NB4 (cell line): ENCODE data around the gene EBLN2.
A peak's percentile ranks its signal among the peaks of the same experiment; 100 is the strongest.

Experiments
- DNase-seq: peaks from one replicate; pipeline ENCODE4 v3.0.0; 2010; ENCODE audit warnings: low read depth
- H3K4me3 ChIP-seq: one replicate; pipeline ENCODE4 v1.5.1; 2011; ENCODE audit warnings: mild to moderate bottlenecking, low read depth, low read length, moderate library complexity
- CTCF ChIP-seq: IDR thresholded peaks from one replicate; pipeline ENCODE4 v1.5.1; 2012; ENCODE audit warnings: low read depth, low read length
- MAX ChIP-seq: IDR thresholded peaks from 2 replicates; pipeline ENCODE4 v1.6.1; 2011; ENCODE audit warnings: low read depth, low read length
- MYC ChIP-seq: IDR thresholded peaks from 2 replicates; pipeline ENCODE4 v1.6.1; 2011; ENCODE audit warnings: low read depth, low read length
- POLR2A ChIP-seq: IDR thresholded peaks from 2 replicates; pipeline ENCODE4 v1.6.1; 2011; ENCODE audit warnings: mild to moderate bottlenecking; ENCODE audit not compliant: insufficient read length; ENCODE audit errors: extremely low read depth

The EBLN2 gene

GRCh38 chr3:73098873-73099272 is 37.4 kb downstream of the EBLN2 start:
- H3K4me3 ChIP-seq: no peak overlapping the region
- DNase-seq: peak; percentile 38
- no peak for TF ChIP-seq POLR2A
- TF ChIP-seq CTCF: no peak
- TF ChIP-seq MAX: no peak
- TF ChIP-seq MYC: no peak

DNA sequence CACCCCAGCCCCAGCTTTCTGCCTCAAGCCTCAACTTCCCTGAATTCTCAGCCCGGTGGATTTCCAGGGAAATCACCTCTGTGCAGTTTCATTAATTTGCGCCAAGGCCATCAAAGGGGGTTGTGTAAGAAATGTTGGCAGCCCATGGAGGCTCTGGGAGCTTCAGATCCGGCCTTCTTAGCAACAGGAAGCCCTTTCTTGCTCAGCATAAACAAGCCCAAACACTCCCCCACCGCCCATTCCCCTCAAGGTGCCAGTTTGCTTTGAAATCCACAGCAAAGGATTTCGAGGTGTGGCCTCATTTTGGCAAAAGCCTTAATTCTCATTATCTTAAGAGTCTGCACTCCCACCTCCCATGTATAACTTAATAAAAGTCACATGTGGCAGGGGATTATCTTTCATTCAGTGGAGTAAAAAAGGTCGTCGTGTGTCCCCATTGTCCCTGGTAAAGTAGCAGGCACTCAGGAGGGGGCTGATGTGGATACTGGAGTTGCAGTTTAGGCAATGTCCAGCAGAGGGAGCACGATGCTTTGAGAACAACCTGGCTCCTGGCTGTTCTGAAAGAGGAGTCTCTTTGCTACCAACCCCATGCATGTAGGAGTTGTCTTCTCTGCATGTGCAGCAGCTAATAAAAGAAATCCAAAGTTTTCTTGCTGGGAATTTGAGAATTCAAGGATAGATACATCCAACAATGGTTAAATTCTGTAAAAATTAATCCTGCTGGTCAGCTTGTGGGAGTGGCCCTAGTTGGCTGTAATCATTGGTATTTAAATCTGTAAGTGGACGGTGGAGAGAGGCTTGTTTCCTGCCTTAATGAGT is 39.5 kb downstream of the EBLN2 start:
- H3K4me3 ChIP-seq: no peak overlapping the region
- peak; percentile 82 for DNase-seq
- TF ChIP-seq MAX (peak; percentile 19; the same call in 1 of the 2 replicates), CTCF (peak; percentile 89), MYC (no peak)

DNA sequence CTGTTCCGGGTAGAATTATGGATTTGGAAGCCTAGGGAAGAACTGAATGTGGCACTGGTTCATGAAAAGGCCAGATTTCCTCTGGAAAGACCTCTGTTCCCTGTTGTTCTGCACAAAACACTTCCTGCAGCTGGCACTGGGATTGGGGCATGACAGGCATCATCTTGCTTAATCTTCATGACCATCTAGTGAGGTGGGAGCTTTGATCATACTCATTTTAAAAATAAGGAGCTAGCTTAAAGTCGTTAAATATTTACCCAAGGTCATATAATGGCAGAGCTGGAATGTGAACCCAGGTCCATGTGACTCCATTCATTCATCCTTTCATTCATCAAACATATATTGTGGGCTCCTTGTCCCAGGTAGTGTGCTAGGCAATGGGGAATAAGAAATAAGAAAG is 40.4 kb downstream of the EBLN2 start:
- H3K4me3 ChIP-seq: no peak overlapping the region
- TF ChIP-seq CTCF (no peak), MYC (no peak), MAX (no peak), POLR2A (no peak)
- no peak for DNase-seq

DNA sequence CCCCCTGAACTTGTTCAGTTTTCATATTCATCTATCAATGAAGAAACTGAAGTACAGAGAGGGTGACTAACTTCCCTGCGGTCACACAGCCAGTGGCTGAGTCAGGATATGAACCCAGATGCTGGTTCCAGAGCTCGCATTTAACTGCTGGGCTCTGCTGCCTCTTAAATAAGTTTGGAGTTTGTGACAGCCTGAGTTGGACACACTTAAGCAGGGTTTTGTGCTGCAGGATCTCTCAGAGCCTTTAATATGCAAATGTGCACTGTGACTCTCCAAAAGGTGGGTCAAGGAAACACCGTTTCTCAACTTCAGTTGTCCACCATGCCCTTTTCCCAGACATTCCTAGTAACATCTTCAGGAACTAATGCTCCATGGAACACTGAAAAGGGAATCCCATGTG is 45.8 kb downstream of the EBLN2 start:
- no peak for TF ChIP-seq CTCF
- no peak for TF ChIP-seq POLR2A
- no peak for TF ChIP-seq MYC
- no peak for TF ChIP-seq MAX
- no peak for DNase-seq
- no peak overlapping the region for H3K4me3 ChIP-seq

DNA sequence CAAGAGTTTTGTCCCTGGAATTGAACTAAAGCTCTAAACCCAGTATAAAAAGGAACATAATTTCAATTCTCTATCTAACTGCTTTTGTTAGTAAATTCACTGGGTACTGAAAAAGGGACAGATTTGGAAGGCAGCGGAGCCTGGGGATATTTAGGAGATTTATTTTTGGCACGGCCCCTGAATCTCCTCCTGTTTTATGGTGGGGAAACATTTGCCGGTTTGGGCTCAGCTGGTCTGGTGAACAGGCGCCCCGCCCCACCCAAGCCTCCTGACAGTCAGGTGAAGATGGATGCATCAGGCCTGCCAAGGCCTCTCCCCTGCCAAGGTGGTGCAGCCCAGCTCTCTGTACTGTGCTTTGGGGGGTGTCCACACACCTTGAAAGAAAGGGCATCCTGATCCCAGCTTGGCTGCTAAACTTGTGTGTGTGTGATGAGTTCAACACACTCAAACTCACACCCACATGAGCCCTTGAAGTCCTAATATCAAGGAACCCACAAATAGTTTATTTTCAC is 46.3 kb downstream of the EBLN2 start:
- TF ChIP-seq POLR2A (no peak), CTCF (no peak), MYC (no peak), MAX (no peak)
- DNase-seq: no peak
- H3K4me3 ChIP-seq: no peak overlapping the region
